Activated naive CD4-positive, alpha-beta T cell treated with anti-CD3 and anti-CD28 coated beads, Interleukin-2, amount 50 U/mL, for 16 hours (primary cell): ENCODE measurements around the gene UTS2.
A peak's percentile ranks its signal among the peaks of the same experiment; 100 is the strongest.

Source experiments
- DNase-seq: peaks from one replicate; pipeline ENCODE4 v3.0.0-alpha.2; 2020

UTS2 gene, protein sequence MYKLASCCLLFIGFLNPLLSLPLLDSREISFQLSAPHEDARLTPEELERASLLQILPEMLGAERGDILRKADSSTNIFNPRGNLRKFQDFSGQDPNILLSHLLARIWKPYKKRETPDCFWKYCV

GRCh38 chr1:7852804-7853683 lies at the start of gene UTS2:
TSS of gene UTS2 (minus strand) at chr1:7853065. CDS start at chr1:7853003, 62 bp downstream.
- DNase-seq: no peak

GRCh38 chr1:7899741-7900140 lies 46.9 kb upstream of the UTS2 start:
- no peak for DNase-seq

DNA sequence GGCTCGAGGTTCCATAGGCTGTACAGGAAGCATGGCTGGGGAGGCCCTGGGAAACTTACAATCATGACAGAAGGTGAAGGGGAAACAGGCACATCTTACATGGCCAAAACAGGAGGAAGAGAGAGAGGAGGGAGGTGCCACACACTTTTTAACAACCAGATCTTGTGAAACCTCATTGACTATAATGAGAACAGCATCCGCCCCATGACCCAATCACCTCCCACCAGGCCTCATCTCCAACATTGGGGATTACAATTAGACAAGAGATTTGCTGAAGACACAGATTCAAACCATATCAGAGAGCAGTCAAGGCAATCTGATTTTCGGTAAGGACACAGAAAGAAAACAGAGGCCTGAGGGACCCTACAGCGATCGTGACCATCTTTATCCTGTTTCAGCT lies 46.1 kb upstream of the UTS2 start:
- DNase-seq: no peak

DNA sequence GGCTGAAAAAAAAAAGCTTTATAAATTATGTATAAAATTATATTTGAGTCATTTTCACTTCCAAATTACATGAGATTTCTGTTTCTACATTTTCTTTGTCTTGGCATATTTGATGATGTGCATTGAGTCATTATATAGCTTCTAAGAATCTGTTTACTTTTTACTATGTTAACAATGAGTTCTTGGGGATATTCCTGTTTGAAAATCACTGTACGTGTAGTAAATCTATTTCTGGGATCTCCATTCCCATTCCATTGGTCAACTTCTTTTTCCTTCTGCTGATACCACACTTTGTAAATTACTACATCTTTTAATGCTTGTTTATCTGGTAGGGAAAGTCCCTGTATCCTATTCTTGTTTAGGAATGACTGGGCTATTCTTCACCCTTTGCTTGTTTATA lies 44.1 kb upstream of the UTS2 start:
- DNase-seq: no peak

- no peak for DNase-seq
These were observed 40.8 kb upstream of the UTS2 start for GRCh38 chr1:7893529-7894180.

DNA sequence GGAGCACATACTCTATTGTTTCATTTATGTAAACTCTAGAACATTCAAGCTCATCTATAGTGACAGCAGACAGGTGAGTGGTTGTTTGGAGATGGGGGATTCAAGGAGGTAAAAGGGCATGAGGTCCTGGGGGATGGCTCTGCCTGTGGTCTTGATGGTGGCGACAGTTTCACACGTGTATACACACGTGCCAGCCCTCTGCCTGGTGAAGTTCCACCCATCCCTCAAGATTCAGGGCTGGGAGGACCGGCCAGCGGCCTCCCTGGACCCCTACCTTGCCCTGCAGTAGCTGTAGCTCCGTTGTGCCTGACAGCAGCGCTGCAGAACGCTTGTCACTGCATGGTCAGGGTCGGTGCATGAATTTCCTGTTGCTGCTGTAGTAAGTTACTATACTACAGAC lies 38.9 kb upstream of the UTS2 start:
- DNase-seq: no peak

DNA sequence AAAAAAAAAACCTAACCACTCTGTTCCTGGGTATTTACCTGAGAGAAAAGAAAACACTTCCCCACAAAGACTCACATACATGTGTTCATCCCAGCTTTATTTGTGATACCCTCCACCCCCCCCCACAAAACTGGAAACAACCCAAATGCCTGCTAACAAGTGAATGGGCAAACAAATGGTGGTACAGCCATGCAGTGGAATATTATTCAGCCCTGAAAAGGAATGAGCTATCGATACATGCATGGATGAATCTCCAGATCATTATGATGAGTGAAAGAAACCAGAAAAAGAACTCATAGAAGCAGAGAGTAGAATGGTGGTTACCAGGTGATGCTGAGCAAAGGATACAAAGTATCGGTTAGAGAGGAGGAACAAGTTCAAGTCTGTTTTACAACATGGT lies 38.0 kb upstream of the UTS2 start:
- DNase-seq: no peak

- no peak for DNase-seq
These were observed 35.6 kb upstream of the UTS2 start for GRCh38 chr1:7888248-7889081.

DNA sequence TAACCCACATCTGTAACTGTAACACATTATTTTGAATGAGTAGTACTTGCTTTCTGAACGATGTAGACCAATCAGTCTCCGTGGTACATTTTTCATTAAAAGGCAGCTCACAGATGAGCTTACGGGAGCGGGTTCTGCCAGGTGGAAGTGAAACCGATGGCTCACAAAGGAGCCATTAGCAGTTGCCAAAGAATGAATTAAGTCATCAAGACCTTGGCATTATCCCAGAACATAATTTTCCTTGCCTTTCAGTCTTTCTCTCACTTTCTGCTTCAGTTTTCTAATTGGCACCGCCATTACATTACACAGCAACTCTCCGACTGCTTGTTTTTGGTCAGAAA lies 33.5 kb upstream of the UTS2 start:
- DNase-seq: no peak

DNA sequence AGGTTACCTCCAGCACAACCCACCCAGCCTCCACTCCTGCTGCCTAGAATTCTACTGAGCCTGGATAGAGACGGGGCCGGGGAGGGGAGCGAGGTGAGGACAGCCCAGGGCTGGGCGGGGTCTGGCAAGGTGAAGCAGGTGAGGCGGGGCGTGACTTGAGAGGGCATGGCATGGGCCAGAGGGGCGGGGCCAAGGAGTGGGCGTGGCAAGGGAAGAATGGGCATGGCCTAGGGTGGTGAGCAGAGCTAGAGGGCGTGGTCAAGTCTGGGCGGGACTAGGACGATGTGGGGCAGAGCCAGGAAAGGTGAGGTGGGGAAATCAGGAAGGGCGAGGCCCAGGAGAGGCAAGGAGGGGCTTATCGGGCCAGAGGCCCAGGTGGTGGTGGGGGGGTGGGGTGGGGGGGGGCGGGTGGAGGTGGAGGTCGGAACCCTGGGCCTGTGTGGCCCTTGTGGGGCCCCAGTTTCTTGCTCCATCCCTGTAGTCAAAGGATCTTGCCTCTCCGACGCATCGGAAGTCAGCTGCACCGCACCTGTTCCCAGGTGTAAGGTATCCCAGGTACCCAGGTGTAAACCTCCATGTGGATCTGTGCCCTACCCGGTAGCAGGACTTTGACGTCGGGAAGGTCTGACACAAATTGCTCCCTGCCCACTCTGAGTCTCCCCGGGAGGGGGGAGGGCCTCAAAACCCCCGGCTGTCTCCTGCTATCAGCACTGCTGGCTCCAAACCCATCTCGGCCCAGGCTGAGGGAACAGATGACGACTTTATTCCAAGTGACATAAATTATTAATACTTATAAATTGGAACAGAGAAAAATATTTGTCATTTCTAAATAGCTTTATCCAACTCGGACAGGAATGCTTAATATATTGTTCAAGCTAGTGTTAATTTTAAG lies 32.9 kb upstream of the UTS2 start:
- peak; percentile 36 for DNase-seq

DNA sequence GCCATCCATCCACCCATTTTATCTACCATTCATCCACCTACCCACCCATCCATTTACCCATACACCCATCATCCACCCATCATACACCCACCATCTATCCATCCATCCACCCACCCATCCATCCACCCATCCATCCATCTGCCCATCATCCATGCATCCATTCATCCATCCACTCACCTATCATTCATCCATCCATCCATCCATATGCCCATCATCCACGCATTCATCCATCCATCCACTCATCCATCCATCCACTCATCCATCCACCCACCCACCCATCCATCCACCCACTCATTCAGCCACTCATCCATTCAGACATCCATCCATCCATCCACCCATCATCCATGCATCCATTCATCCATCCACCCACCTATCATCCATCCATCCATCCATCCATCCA lies 31.9 kb upstream of the UTS2 start:
- no peak for DNase-seq

DNA sequence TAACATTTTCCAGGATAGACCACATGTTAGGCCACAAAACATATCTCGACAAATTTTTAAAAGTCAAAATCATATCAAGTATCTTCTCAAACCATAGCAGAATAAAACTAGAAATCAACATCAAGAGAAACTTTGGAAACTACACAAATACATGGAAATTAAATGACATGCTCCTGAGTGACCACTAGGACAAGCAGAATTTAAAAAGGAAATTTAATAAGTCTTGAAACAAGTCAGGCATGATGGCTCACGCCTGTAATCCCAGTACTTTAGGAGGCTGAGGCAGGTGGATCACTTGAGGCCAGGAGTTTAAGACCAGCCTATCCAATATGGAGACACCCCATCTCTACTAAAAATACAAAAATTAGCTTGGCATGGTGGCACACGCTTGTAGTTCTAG lies 26.4 kb upstream of the UTS2 start:
- DNase-seq: no peak

DNA sequence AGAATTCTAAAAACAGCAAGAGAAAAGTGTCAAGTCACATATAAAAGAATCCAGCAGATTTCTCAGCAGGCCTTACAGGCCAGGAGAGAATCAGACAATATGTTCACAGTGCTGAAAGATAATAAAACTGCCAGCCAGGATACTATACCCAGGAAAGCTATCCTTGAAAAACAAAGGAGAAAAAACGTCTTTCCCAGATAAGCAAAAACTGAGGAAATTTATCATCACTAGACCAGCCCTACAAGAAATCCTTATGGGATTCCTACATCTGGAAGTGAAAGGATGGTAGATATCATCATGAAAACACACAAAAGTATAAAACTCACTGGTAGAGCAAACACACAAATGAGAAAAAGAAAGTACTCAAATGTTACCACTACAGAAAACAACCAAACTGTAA lies 25.2 kb upstream of the UTS2 start:
- DNase-seq: no peak

DNA sequence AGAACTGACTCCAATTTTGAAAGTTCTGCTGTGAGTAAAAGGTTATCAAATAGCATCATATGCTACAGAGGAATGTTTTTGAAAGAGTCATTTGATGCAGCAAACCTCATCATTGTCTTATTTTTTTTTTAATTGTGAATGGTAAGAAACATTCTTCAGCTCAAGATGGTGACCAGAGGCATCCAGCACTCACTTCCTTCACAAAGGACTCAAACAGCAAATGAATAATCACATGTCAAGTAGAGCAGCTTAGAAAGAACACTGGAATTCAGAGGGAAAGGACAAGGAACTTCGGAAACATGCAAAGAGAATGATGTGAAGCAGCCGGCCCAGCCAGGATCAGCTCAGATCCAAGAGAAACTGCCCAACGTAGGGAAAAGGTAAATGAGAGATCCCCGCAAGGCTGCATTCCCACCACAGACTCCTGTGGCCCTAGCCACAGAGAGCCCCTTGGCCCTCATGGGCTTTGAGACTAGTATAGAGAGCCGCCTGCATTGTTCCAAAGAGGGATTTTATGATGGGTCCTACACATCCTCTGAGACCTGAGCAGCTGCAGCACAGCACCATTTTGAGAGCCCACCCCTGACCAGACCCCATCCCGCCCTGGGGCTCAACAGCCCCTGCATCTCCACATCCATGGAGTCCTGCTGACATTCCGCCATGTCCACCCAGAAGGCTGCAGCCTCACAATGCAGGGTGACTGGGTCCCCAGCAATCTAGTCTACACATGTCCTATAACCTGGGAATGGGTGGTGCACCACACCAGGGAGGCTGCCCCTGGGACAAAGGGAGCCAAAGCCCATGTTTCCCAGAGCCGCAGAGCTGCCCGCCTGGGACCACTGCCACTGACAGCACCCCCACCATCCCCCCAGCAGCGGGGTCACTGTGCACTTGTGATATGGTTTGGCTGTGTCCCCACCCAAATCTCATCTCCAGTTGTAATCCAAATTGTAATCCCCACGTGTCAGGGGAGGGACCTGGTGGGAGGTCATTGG lies 21.2 kb upstream of the UTS2 start:
- DNase-seq: no peak

- DNase-seq: no peak
These were observed 18.3 kb upstream of the UTS2 start for GRCh38 chr1:7871136-7871535.

GRCh38 chr1:7869136-7869920 lies 16.5 kb upstream of the UTS2 start:
- DNase-seq: no peak

DNA sequence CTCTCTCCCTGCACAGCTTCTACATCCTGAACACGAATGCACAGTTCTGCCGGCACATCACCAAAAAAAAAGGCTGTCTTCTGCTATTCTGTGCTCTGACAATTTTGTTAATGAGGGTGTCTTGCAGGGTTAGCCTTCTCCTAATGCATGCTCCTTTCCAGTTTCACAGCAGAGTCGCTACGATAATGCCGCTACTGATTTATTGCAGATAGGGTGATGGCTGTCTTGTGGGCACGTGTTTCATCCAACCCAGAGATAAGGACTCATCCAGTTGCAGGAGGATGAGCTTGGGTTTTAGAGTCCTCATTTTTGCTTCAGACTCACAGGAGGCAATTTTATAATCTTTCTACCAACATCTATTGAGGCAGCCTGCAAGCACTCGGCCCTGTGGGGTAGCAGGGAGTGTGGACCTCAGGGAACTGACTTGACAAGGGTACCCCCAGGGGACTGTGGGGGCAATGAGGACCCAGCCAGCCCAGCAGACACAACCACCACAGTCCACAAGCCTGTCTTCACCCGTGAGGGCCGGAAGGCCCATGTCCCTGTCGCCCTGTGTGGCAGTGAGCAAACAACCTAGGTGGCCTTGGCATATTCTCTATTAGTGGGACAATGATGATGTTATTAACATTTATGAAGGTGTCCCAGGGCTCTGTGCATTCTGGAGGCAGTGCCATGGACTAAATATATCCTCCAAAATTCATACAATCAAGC lies 15.4 kb upstream of the UTS2 start:
- no peak for DNase-seq

DNA sequence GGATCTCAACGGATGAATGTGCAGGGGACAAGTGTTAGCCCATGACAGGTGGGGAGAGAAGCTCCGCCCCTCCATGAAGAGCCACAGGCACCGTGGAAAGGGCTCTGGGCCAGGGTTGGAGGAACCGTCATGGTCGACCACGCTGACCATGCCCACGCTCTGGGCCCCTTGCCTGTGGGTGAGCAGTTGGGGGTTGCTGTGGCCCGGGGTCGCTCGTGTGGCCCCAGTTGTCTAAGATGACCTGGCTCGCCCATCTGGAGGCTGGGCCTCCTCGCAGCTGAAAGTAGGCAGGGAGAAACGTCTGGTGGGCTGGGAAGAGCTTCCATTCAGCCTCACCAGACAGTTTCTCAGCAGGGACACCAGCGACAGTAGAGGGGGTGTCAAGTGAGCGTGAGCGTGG lies 13.1 kb upstream of the UTS2 start:
- no peak for DNase-seq

- no peak for DNase-seq
These were observed 11.0 kb upstream of the UTS2 start for GRCh38 chr1:7863756-7864328.
